OCI-LY1 (cell line): ENCODE results near the gene KLK13.

Experiments
- H2AFZ ChIP-seq: fragments of 200-600 bp; sonication (generic), shearing (Covaris generic); 2 replicates; pipeline ENCODE4 v1.6.0; 2014; ENCODE audit warnings: antibody characterized with exemption, mild to moderate bottlenecking, low read length
- H3F3A ChIP-seq: fragments of 200-600 bp; sonication (generic), shearing (Covaris generic); 2 replicates; pipeline ENCODE4 v1.6.0; 2014; ENCODE audit warnings: mild to moderate bottlenecking, antibody characterized with exemption, low read length, moderate library complexity; ENCODE audit not compliant: insufficient read depth
- H3K27ac ChIP-seq: fragments of 200-600 bp; sonication (generic); 2 replicates; pipeline ENCODE4 v1.5.1; 2014; ENCODE audit warnings: low read length, mixed run types, mild to moderate bottlenecking, low read depth; ENCODE audit not compliant: poor library complexity, severe bottlenecking
- H3K27me3 ChIP-seq: fragments of 200-600 bp; sonication (generic); 2 replicates; pipeline ENCODE4 v1.6.0; 2014; ENCODE audit warnings: antibody characterized with exemption, mild to moderate bottlenecking, low read length, moderate library complexity; ENCODE audit not compliant: insufficient read depth
- H3K36me3 ChIP-seq: fragments of 200-600 bp; sonication (generic); 2 replicates; pipeline ENCODE4 v1.6.1; 2014; ENCODE audit warnings: mild to moderate bottlenecking, antibody characterized with exemption, low read length, moderate library complexity, mixed read lengths; ENCODE audit not compliant: insufficient read depth
- H3K4me1 ChIP-seq: fragments of 200-600 bp; sonication (generic); 2 replicates; pipeline ENCODE4 v1.5.1; 2014; ENCODE audit warnings: mild to moderate bottlenecking, low read length, moderate library complexity; ENCODE audit not compliant: insufficient read depth, severe bottlenecking
- H3K4me2 ChIP-seq: fragments of 200-600 bp; sonication (generic), shearing (Covaris generic); 2 replicates; pipeline ENCODE4 v1.6.1; 2014; ENCODE audit warnings: low read length
- H3K4me3 ChIP-seq: fragments of 200-600 bp; sonication (generic); 2 replicates; pipeline ENCODE4 v1.5.1; 2014; ENCODE audit warnings: low read length, low read depth, mild to moderate bottlenecking, mixed read lengths; ENCODE audit not compliant: poor library complexity, severe bottlenecking
- H3K79me2 ChIP-seq: fragments of 200-600 bp; shearing (Covaris generic); 2 replicates; pipeline ENCODE4 v1.6.1; 2016; ENCODE audit warnings: mixed run types, low read length, mixed read lengths; ENCODE audit not compliant: insufficient read depth
- H3K9ac ChIP-seq: fragments of 200-600 bp; sonication (generic), shearing (Covaris generic); 2 replicates; pipeline ENCODE4 v1.6.1; 2014; ENCODE audit warnings: mild to moderate bottlenecking, low read length, mixed read lengths
- H3K9me2 ChIP-seq: fragments of 200-600 bp; sonication (generic), shearing (Covaris generic); 2 replicates; pipeline ENCODE4 v1.6.1; 2014; ENCODE audit warnings: low read depth, mild to moderate bottlenecking, low read length, mixed read lengths
- H3K9me3 ChIP-seq: fragments of 200-600 bp; shearing (Covaris generic); 2 replicates; pipeline ENCODE4 v1.6.1; 2014; ENCODE audit warnings: low read length, mixed read lengths
- H4K20me1 ChIP-seq: fragments of 200-600 bp; sonication (generic), shearing (Covaris generic); 2 replicates; pipeline ENCODE4 v1.6.0; 2016; ENCODE audit warnings: mild to moderate bottlenecking, low read length; ENCODE audit not compliant: insufficient read depth
- CTCF ChIP-seq: fragments of 200-600 bp; sonication (generic), shearing (Covaris generic); IDR thresholded peaks from 2 replicates; pipeline ENCODE4 v1.5.1; 2017; ENCODE audit warnings: mild to moderate bottlenecking, antibody characterized with exemption, low read length, moderate library complexity, mixed read lengths
- EZH2 ChIP-seq: fragments of 200-600 bp; sonication (generic), shearing (Covaris generic); IDR thresholded peaks from 2 replicates; pipeline ENCODE4 v1.8.0; 2017; ENCODE audit warnings: borderline replicate concordance, mixed run types, mild to moderate bottlenecking, antibody characterized with exemption, low read length, moderate library complexity, mixed read lengths

The KLK13 gene

GRCh38 chr19:51090471-51090870 is 25.6 kb upstream of the KLK13 start:
- no peaks in the 10 kb centered on the region for H3K9me3 ChIP-seq
- H3K4me3 ChIP-seq: no peak overlapping the region
- H3K79me2 ChIP-seq: no peaks in the 10 kb centered on the region
- H3K27ac ChIP-seq: no peak overlapping the region
- TF ChIP-seq CTCF (no peak), EZH2 (no peak)
- H3K9ac ChIP-seq: no peak overlapping the region
- H4K20me1 ChIP-seq: no peaks in the 10 kb centered on the region
- no peak overlapping the region for H2AFZ ChIP-seq
- H3K4me1 ChIP-seq: no peaks in the 10 kb centered on the region
- no peaks in the 10 kb centered on the region for H3K9me2 ChIP-seq
- no peak overlapping the region for H3K4me2 ChIP-seq
- no peaks in the 10 kb centered on the region for H3F3A ChIP-seq
- H3K27me3 ChIP-seq: no peaks in the 10 kb centered on the region
- H3K36me3 ChIP-seq: no peaks in the 10 kb centered on the region; the same call in 1 of the 2 replicates

GRCh38 chr19:51089786-51090185 is 24.9 kb upstream of the KLK13 start:
- TF ChIP-seq CTCF (no peak), EZH2 (no peak)
- Histone ChIP-seq H3K9ac (no peak overlapping the region), H2AFZ (no peak overlapping the region), H3K36me3 (no peaks in the 10 kb centered on the region), H3K9me3 (no peaks in the 10 kb centered on the region), H3K4me3 (no peak overlapping the region), H3K4me2 (no peak overlapping the region), H3K9me2 (no peaks in the 10 kb centered on the region), H3K27me3 (no peaks in the 10 kb centered on the region), H3K4me1 (no peaks in the 10 kb centered on the region), H4K20me1 (no peaks in the 10 kb centered on the region), H3F3A (no peaks in the 10 kb centered on the region), H3K27ac (no peak overlapping the region), H3K79me2 (no peaks in the 10 kb centered on the region)

- no peaks in the 10 kb centered on the region for H4K20me1 ChIP-seq
- no peaks in the 10 kb centered on the region for H3F3A ChIP-seq
- no peak for TF ChIP-seq EZH2
- TF ChIP-seq CTCF: no peak
- H3K79me2 ChIP-seq: no peaks in the 10 kb centered on the region
- H3K4me2 ChIP-seq: no peak overlapping the region
- H2AFZ ChIP-seq: no peak overlapping the region
- no peaks in the 10 kb centered on the region for H3K9me2 ChIP-seq
- no peaks in the 10 kb centered on the region for H3K36me3 ChIP-seq
- no peak overlapping the region for H3K27ac ChIP-seq
- H3K9me3 ChIP-seq: no peaks in the 10 kb centered on the region
- no peaks in the 10 kb centered on the region for H3K27me3 ChIP-seq
- H3K4me3 ChIP-seq: no peak overlapping the region
- H3K4me1 ChIP-seq: no peaks in the 10 kb centered on the region
- H3K9ac ChIP-seq: no peak overlapping the region
These were observed 21.4 kb upstream of the KLK13 start for GRCh38 chr19:51086153-51086850.
